GM21367 (cell line): Measurements from ENCODE around the gene MSX1.
"Not testable (repeated sequence)": the region's sequence is repeated elsewhere in the genome, so short reads cannot be mapped to it uniquely, and the experiment has no call there.

Experiments
- ATAC-seq: cut with Tn5 transposase; IDR thresholded peaks from one replicate; pipeline ENCODE4 v1.9.1; 2021; ENCODE audit not compliant: unreplicated experiment

MSX1 gene

GRCh38 chr4:4859325-4859798 is at the start of gene MSX1:
Gene MSX1 (plus strand): TSS chr4:4859665. CDS start chr4:4859900, 235 bp downstream.
- ATAC-seq, result peak; percentile 91

GRCh38 chr4:4810092-4810774 is 49.2 kb upstream of the MSX1 start:
- no peak for ATAC-seq

- no peak for ATAC-seq
These were observed 48.7 kb upstream of the MSX1 start for GRCh38 chr4:4810778-4811177.

GRCh38 chr4:4812145-4812794 is 47.2 kb upstream of the MSX1 start:
- no peak for ATAC-seq

GRCh38 chr4:4818415-4819212 is 40.9 kb upstream of the MSX1 start:
- ATAC-seq, result no peak

GRCh38 chr4:4819213-4819606 is 40.3 kb upstream of the MSX1 start:
- ATAC-seq, result no peak

GRCh38 chr4:4820261-4820660 is 39.2 kb upstream of the MSX1 start:
- ATAC-seq, result no peak

GRCh38 chr4:4820739-4821138 is 38.7 kb upstream of the MSX1 start:
- no peak for ATAC-seq

- ATAC-seq, result no peak
These were observed 37.9 kb upstream of the MSX1 start for GRCh38 chr4:4821577-4821976.

GRCh38 chr4:4822286-4822685 is 37.2 kb upstream of the MSX1 start:
- ATAC-seq, result not testable (repeated sequence)

- no peak for ATAC-seq
These were observed 35.8 kb upstream of the MSX1 start for GRCh38 chr4:4823621-4824162.

GRCh38 chr4:4824232-4824631 is 35.2 kb upstream of the MSX1 start:
- no peak for ATAC-seq

- ATAC-seq, result no peak
These were observed 34.0 kb upstream of the MSX1 start for GRCh38 chr4:4825431-4825830.

GRCh38 chr4:4829837-4830236 is 29.6 kb upstream of the MSX1 start:
- no peak for ATAC-seq

- no peak for ATAC-seq
These were observed 28.2 kb upstream of the MSX1 start for GRCh38 chr4:4831266-4831665.

- no peak for ATAC-seq
These were observed 27.6 kb upstream of the MSX1 start for GRCh38 chr4:4831825-4832224.

GRCh38 chr4:4836044-4836443 is 23.4 kb upstream of the MSX1 start:
- ATAC-seq, result no peak

GRCh38 chr4:4837316-4837715 is 22.1 kb upstream of the MSX1 start:
- no peak for ATAC-seq

- no peak for ATAC-seq
These were observed 21.2 kb upstream of the MSX1 start for GRCh38 chr4:4838051-4838935.

GRCh38 chr4:4838936-4839810 is 20.3 kb upstream of the MSX1 start:
- ATAC-seq, result no peak
